Thyroid gland (tissue), 4 donors: ENCODE data around the gene PTPRT.

Source experiments
- CTCF ChIP-seq, 6 experiments: fragments of 200-600 bp in 3 of 6; fragments of 450-650 bp in 3 of 6; sonication (generic) in 3 of 6; IDR thresholded peaks; one replicate each; pipeline ENCODE4 v1.5.1; 2016 to 2019; ENCODE audit warnings: antibody characterized with exemption in 6 of 6, mild to moderate bottlenecking in 2 of 6, inconsistent platforms in 1 of 6, moderate library complexity in 1 of 6
- POLR2A ChIP-seq, 2 donors: fragments of 450-650 bp; IDR thresholded peaks; one replicate each; pipeline ENCODE4 v1.6.1; 2017; ENCODE audit warnings: antibody characterized with exemption in 2 of 2, mild to moderate bottlenecking in 2 of 2, moderate library complexity in 1 of 2

- no peak for TF ChIP-seq CTCF (IDR thresholded peaks at IDR 0.05)
- no peak for TF ChIP-seq POLR2A (IDR thresholded peaks at IDR 0.05)
Measured at GRCh38 chr20:42197599-42197998, 992.1 kb downstream of the PTPRT start.
